ENCODE measurements around the gene CCDC33.

GRCh38 chr15:74369084-74369745, 133.1 kb downstream of the CCDC33 start:
- TF ChIP-seq FOXM1 (IDR thresholded peaks at IDR 0.05; ENCODE audit: low read depth, low read length) (no peak), ZBTB4 (CRISPR knock-in tag; IDR thresholded peaks at IDR 0.05) (no peak), E2F4 (IDR thresholded peaks at IDR 0.05; ENCODE audit: low read depth, low read length) (no peak), EZH2 (IDR thresholded peaks at IDR 0.05; ENCODE audit: borderline replicate concordance, control insufficient read depth, low read depth, low read length) (no peak), SPI1 (IDR thresholded peaks at IDR 0.05; ENCODE audit: borderline replicate concordance, insufficient read depth, low read depth, low read length) (no peak), CHD1 (IDR thresholded peaks at IDR 0.05; ENCODE audit: low read depth, low read length) (no peak), ATF2 (IDR thresholded peaks at IDR 0.05; ENCODE audit: low read length) (no peak), TAF1 (IDR thresholded peaks at IDR 0.05; ENCODE audit: borderline replicate concordance, low read depth, low read length) (no peak), SIN3A (IDR thresholded peaks at IDR 0.05; ENCODE audit: low read depth, low read length) (no peak), E2F8 (IDR thresholded peaks at IDR 0.05; ENCODE audit: low read depth, partially characterized antibody) (no peak), FOXK2 (IDR thresholded peaks at IDR 0.05) (no peak), CHD2 (IDR thresholded peaks at IDR 0.05; ENCODE audit: borderline replicate concordance, low read depth, low read length) (no peak), RAD21 (IDR thresholded peaks at IDR 0.05; ENCODE audit: insufficient read depth, low read depth, low read length) (no peak)
- TF ChIP-seq, protein P1, sequence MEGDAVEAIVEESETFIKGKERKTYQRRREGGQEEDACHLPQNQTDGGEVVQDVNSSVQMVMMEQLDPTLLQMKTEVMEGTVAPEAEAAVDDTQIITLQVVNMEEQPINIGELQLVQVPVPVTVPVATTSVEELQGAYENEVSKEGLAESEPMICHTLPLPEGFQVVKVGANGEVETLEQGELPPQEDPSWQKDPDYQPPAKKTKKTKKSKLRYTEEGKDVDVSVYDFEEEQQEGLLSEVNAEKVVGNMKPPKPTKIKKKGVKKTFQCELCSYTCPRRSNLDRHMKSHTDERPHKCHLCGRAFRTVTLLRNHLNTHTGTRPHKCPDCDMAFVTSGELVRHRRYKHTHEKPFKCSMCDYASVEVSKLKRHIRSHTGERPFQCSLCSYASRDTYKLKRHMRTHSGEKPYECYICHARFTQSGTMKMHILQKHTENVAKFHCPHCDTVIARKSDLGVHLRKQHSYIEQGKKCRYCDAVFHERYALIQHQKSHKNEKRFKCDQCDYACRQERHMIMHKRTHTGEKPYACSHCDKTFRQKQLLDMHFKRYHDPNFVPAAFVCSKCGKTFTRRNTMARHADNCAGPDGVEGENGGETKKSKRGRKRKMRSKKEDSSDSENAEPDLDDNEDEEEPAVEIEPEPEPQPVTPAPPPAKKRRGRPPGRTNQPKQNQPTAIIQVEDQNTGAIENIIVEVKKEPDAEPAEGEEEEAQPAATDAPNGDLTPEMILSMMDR (IDR thresholded peaks at IDR 0.05 in 2 of 3, conservative IDR thresholded peaks at IDR 0.05 in 1 of 3; ENCODE audit: control insufficient read depth in 2 of 3, extremely low read depth in 1 of 3, insufficient read depth in 1 of 3, low read depth in 3 of 3, low read length in 3 of 3), result no peak

All from GM12878 (cell line).